HG03280 (cell line): ENCODE measurements around the gene UAP1.
"Not testable (repeated sequence)": the region's sequence is repeated elsewhere in the genome, so short reads cannot be mapped to it uniquely, and the experiment has no call there.

Source experiments
- ATAC-seq: cut with Tn5 transposase; IDR thresholded peaks from one replicate; pipeline ENCODE4 v1.9.1; 2021; ENCODE audit warnings: mild to moderate bottlenecking, moderate library complexity; ENCODE audit not compliant: unreplicated experiment

The UAP1 gene

GRCh38 chr1:162564762-162565218 lies 3.3 kb downstream of the UAP1 start:
- ATAC-seq, result no peak

- ATAC-seq, result no peak
Measured at GRCh38 chr1:162565460-162565859, 3.9 kb downstream of the UAP1 start.

GRCh38 chr1:162566870-162567269 lies 5.3 kb downstream of the UAP1 start:
- no peak for ATAC-seq

GRCh38 chr1:162568802-162569201 lies 7.3 kb downstream of the UAP1 start:
- ATAC-seq, result no peak

GRCh38 chr1:162570718-162571117 lies 9.2 kb downstream of the UAP1 start:
- no peak for ATAC-seq

- ATAC-seq, result not testable (repeated sequence)
Measured at GRCh38 chr1:162571121-162571520, 9.6 kb downstream of the UAP1 start.

- ATAC-seq, result no peak
Measured at GRCh38 chr1:162571696-162572095, 10.2 kb downstream of the UAP1 start.

- no peak for ATAC-seq
Measured at GRCh38 chr1:162573136-162573535, 11.6 kb downstream of the UAP1 start.

GRCh38 chr1:162578071-162578700 lies 16.7 kb downstream of the UAP1 start:
- ATAC-seq, result no peak

- ATAC-seq, result no peak
Measured at GRCh38 chr1:162578936-162579335, 17.4 kb downstream of the UAP1 start.

- ATAC-seq, result no peak
Measured at GRCh38 chr1:162580308-162580707, 18.8 kb downstream of the UAP1 start.

GRCh38 chr1:162582901-162583300 lies 21.4 kb downstream of the UAP1 start:
- not testable (repeated sequence) for ATAC-seq

GRCh38 chr1:162585101-162585500 lies 23.6 kb downstream of the UAP1 start:
- not testable (repeated sequence) for ATAC-seq

GRCh38 chr1:162587347-162587746 lies 25.8 kb downstream of the UAP1 start:
- no peak for ATAC-seq

- ATAC-seq, result no peak
Measured at GRCh38 chr1:162587761-162588260, 26.3 kb downstream of the UAP1 start.

- ATAC-seq, result no peak
Measured at GRCh38 chr1:162590101-162590500, 28.6 kb downstream of the UAP1 start.

GRCh38 chr1:162590686-162591085 lies 29.2 kb downstream of the UAP1 start:
- no peak for ATAC-seq

- no peak for ATAC-seq
Measured at GRCh38 chr1:162596514-162597170, 35.1 kb downstream of the UAP1 start.

- no peak for ATAC-seq
Measured at GRCh38 chr1:162599451-162599850, 37.9 kb downstream of the UAP1 start.

- not testable (repeated sequence) for ATAC-seq
Measured at GRCh38 chr1:162603117-162603516, 41.6 kb downstream of the UAP1 start.

GRCh38 chr1:162605225-162605927 lies 43.9 kb downstream of the UAP1 start:
- no peak for ATAC-seq

GRCh38 chr1:162609306-162609705 lies 47.8 kb downstream of the UAP1 start:
- no peak for ATAC-seq
